Uterus (tissue), 4 donors: ENCODE measurements around the gene DHX30. TPM values are rescaled to one million over a fixed set of nuclear protein-coding genes. Genes with fewer than 3 reads are reported as not detected.

Source experiments
- DNase-seq, 2 donors: peaks; one replicate each; pipeline ENCODE4 v3.0.0-alpha.2; 2019 to 2020
- H3K27ac ChIP-seq, 2 donors: fragments of 200-600 bp; sonication (generic); 1 replicate in 1 of 2; 2 replicates in 1 of 2; pipeline ENCODE4 v1.5.1; 2016 to 2018
- H3K27me3 ChIP-seq, 2 donors: fragments of 200-600 bp; sonication (generic); one replicate each; pipeline ENCODE4 v1.5.1; 2018 to 2019; ENCODE audit warnings: control low read depth in 1 of 2
- H3K36me3 ChIP-seq, 2 donors: fragments of 200-600 bp; sonication (generic); one replicate each; pipeline ENCODE4 v1.5.1; 2019; ENCODE audit warnings: control low read depth in 1 of 2
- H3K4me1 ChIP-seq, 2 donors: fragments of 200-600 bp; sonication (generic); one replicate each; pipeline ENCODE4 v1.5.1; 2018 to 2019; ENCODE audit warnings: control low read depth in 1 of 2
- H3K4me3 ChIP-seq, 2 donors: fragments of 200-600 bp; sonication (generic); 1 replicate in 1 of 2; 2 replicates in 1 of 2; pipeline ENCODE4 v1.5.1; 2018 to 2019; ENCODE audit warnings: mild to moderate bottlenecking in 1 of 2
- H3K9me3 ChIP-seq, 2 donors: fragments of 200-600 bp; sonication (generic); one replicate each; pipeline ENCODE4 v1.5.1; 2019; ENCODE audit warnings: control low read depth in 1 of 2
- CTCF ChIP-seq, 4 experiments: fragments of 200-600 bp in 2 of 4; fragments of 450-650 bp in 2 of 4; sonication (generic) in 2 of 4; IDR thresholded peaks; one replicate each; pipeline ENCODE4 v1.5.1; 2016 to 2019; ENCODE audit warnings: antibody characterized with exemption in 4 of 4, mild to moderate bottlenecking in 2 of 4, moderate library complexity in 1 of 4
- POLR2A ChIP-seq, 2 donors: fragments of 450-650 bp; IDR thresholded peaks; one replicate each; pipeline ENCODE4 v1.6.1; 2016; ENCODE audit warnings: antibody characterized with exemption in 2 of 2, mild to moderate bottlenecking in 1 of 2, moderate library complexity in 1 of 2
- intact Hi-C: fragments of 100-400 bp; cut with DNase I; formaldehyde crosslinking; loops from one replicate; pipeline ENCODE4 v1.15.1; 2023; ENCODE audit warnings: low total_unique reads
- total RNA-seq, 4 donors: library from RNA; depleted of rRNA in 3 of 4; stranded (reverse); fragments of >200 nt in 3 of 4; gene quantifications; one replicate each; pipeline versions ENCODE4 v1.1.0 to v1.2.4, GENCODE V29; 2014 to 2023
- donor health status: DM: yes; HTN: yes; CAD: no.

The DHX30 gene
- total RNA-seq, 4 donors from 2014 or later = 21.5 to 78.6 (median 55.7) TPM

GRCh38 chr3:47874913-47875312 lies 72.0 kb downstream of the DHX30 start:
- intact Hi-C loops = no loop called here
- Histone ChIP-seq H3K36me3 (no peaks in the 10 kb centered on the region), H3K9me3 (no peaks in the 10 kb centered on the region), H3K4me3 (no peak overlapping the region), H3K27me3 (no peaks in the 10 kb centered on the region), H3K4me1 (no peaks in the 10 kb centered on the region), H3K27ac (no peak overlapping the region)
- TF ChIP-seq CTCF (IDR thresholded peaks at IDR 0.05) (no peak), POLR2A (IDR thresholded peaks at IDR 0.05) (no peak)
- no peak for DNase-seq

- no peaks in the 10 kb centered on the region for H3K36me3 ChIP-seq
- H3K27me3 ChIP-seq = no peaks in the 10 kb centered on the region
- H3K4me1 ChIP-seq = no peaks in the 10 kb centered on the region
- TF ChIP-seq POLR2A (IDR thresholded peaks at IDR 0.05) (no peak), CTCF (IDR thresholded peaks at IDR 0.05) (no peak)
- H3K27ac ChIP-seq = peak overlapping the region in 1 of 2 donors; percentile 4
- DNase-seq = no peak
- no peak overlapping the region for H3K4me3 ChIP-seq
- intact Hi-C loops = no loop called here
- no peaks in the 10 kb centered on the region for H3K9me3 ChIP-seq
Observed at GRCh38 chr3:47877290-47877689, 74.4 kb downstream of the DHX30 start.

DNA sequence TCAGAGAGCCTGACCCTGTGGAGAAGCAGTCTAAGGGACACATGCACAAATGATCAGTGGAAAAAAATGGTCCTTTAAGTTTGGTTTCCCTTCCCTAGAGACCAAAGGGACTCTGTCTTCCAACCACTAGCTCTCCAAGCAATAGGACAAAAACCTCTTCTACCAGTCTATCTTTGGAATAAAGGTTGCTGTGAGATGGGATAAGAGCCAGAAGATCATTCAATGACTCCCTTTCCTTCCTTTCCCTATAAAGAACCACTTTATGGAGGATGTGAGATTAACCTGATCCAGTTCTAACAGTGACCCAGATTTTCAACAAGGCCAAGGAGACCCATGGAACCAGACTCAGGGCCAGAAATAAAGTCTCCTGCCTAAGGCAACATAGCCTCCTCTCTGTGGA lies 74.8 kb downstream of the DHX30 start:
- Histone ChIP-seq H3K9me3 (no peaks in the 10 kb centered on the region), H3K27ac (peak overlapping the region; percentile 4 to 13), H3K27me3 (no peaks in the 10 kb centered on the region), H3K4me3 (no peak overlapping the region), H3K4me1 (no peaks in the 10 kb centered on the region), H3K36me3 (no peaks in the 10 kb centered on the region)
- no peak for TF ChIP-seq CTCF (IDR thresholded peaks at IDR 0.05)
- TF ChIP-seq POLR2A (IDR thresholded peaks at IDR 0.05) = no peak
- intact Hi-C loops = no loop called here
- no peak for DNase-seq

DNA sequence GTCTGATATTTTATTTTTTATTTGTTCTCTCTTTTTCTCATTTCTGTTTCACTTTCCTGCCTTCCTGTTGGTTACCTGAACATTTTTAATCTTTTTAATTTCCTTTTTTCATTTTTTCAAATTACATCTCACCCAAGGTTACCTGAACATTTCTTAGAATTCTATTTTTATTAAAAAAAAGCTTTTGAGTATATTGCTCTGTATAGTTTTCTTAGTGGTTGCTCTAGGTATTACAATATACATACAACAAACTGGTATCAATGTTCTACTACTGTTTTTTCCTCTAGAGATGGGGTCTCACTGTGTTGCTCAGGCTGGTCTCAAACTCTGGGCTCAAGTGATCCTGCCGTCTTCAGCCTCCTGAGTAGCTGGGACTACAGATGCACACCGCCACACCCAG lies 79.4 kb downstream of the DHX30 start:
- TF ChIP-seq CTCF (IDR thresholded peaks at IDR 0.05) = no peak
- TF ChIP-seq POLR2A (IDR thresholded peaks at IDR 0.05) = no peak
- intact Hi-C loops = no loop called here
- Histone ChIP-seq H3K27me3 (no peaks in the 10 kb centered on the region), H3K9me3 (no peaks in the 10 kb centered on the region), H3K4me3 (no peak overlapping the region), H3K36me3 (no peaks in the 10 kb centered on the region), H3K4me1 (no peaks in the 10 kb centered on the region), H3K27ac (no peak overlapping the region)
- DNase-seq = no peak

DNA sequence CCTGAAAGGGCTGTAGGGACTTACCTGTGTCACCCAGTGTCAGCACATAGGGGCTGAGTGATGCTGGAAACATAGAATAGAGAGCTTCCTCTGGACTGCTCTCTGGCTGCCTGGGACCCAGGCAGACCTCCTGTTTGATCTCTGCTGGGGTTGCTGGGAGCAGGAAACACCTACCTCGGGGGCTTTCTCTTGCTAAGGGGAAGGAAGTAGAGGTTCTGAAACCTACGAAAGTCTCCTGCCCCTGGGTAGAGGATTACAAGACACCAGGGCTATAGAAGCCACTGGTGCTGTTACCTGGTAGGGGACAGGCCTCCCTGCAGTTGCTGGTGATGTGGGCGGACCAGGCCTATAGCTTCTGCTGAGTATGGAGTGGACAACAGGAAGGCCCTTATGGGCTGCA lies 81.7 kb downstream of the DHX30 start:
- no peak for DNase-seq
- H3K27me3 ChIP-seq = no peaks in the 10 kb centered on the region
- H3K4me3 ChIP-seq = no peak overlapping the region
- intact Hi-C loops = no loop called here
- no peak for TF ChIP-seq CTCF (IDR thresholded peaks at IDR 0.05)
- no peak for TF ChIP-seq POLR2A (IDR thresholded peaks at IDR 0.05)
- H3K27ac ChIP-seq = no peak overlapping the region
- H3K4me1 ChIP-seq = no peaks in the 10 kb centered on the region
- no peaks in the 10 kb centered on the region for H3K36me3 ChIP-seq
- no peaks in the 10 kb centered on the region for H3K9me3 ChIP-seq
